MV-4-11 (cell line): ENCODE measurements around the gene EIF3L.

Experiments
- DNase-seq: peaks from one replicate; lab custom pipeline; 2025; lab: John Stamatoyannopoulos, UW

Gene EIF3L

DNA sequence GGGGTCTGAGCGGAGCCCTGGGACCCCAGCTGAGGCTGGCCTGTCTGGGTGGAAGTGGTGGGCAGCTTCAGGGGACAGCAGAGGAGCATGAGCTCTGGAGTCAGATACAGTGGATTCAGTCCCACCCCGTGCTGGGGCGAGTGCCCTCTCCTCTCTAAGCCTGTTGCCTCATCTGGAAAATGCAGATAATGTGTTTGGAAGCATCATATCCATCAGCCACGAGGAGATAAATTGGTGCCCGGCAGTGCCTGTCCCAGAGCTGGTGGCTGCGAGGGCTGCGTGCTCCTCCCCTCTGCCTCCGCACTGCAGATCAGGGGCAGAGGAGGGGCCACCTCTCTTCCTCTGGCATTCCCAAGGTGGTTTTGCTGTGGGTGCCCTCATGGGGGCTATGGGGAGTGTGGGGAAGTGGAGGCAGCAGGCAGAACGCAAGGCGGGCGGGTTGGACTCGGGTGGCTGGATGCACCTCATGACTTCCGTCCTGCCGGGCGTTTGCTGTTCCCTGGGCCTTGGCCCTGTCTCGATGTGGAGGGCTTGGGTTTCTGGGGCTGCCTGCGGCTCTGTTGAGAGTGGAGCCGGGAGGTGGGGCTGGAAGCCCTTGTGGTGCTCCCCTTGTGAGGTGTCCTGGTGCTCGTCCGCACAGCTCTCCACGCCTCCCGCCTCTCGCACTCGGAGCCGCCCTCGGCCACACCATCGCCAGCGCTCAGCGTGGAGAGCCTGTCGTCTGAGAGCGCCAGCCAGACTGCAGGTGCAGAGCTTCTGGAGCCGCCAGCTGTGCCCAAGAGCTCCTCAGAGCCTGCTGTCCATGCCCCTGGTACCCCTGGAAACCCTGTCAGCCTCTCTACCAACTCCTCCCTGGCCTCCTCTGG is 77.8 kb downstream of the EIF3L start:
- no peak for DNase-seq

DNA sequence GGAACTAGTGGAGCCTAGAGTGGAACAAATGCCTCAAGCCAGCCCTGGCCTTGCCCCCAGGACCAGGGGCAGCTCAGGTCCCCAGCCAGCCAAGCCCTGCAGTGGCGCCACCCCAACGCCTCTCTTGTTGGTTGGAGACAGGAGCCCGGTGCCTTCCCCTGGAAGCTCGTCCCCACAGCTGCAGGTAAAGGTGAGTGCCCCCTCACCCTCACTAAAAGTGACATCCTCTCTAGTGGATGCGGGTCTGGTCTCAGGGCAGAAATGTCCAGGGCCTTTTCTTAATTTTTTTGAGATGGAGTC is 78.4 kb downstream of the EIF3L start:
- no peak for DNase-seq

- no peak for DNase-seq
Measured at GRCh38 chr22:37929390-37929789, 80.2 kb downstream of the EIF3L start.

DNA sequence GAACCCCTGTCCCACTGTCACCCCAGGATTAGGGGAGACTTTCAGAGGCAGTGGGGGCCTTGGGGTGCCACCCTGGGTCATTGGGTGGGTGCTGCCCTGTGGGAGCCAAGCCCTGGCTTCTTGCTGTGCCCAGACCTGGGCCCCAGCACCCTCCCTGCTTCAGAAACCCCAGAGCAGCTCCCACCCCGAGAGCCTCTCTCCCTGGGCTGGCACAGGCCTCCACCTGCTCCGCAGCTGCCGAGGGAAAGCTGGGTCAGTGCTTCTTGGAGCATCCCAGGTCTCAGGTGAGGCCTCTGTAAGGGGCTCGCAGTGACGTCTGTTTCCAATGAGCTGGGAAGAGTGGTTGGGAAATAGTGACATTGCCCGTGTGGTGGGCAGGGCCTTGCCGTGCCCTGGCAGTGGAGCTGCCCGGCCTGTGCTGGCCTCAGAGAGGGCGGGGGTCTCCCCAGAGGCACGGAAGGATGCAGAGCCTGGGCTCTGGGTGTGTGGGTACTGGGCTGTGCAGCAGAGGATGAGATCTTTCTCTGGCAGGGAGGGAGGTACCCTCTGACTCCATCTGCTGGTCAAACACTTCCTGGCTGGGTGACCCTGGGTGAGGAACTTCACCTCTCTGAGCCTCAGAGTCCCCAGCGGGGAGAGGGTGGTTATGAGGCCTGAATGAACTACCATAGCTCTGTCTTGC is 81.2 kb downstream of the EIF3L start:
- peak; percentile 20 for DNase-seq

GRCh38 chr22:37930952-37931440 is 81.8 kb downstream of the EIF3L start:
- DNase-seq = no peak

GRCh38 chr22:37931893-37932389 is 82.7 kb downstream of the EIF3L start:
- DNase-seq = no peak

GRCh38 chr22:37932401-37932800 is 83.2 kb downstream of the EIF3L start:
- no peak for DNase-seq

DNA sequence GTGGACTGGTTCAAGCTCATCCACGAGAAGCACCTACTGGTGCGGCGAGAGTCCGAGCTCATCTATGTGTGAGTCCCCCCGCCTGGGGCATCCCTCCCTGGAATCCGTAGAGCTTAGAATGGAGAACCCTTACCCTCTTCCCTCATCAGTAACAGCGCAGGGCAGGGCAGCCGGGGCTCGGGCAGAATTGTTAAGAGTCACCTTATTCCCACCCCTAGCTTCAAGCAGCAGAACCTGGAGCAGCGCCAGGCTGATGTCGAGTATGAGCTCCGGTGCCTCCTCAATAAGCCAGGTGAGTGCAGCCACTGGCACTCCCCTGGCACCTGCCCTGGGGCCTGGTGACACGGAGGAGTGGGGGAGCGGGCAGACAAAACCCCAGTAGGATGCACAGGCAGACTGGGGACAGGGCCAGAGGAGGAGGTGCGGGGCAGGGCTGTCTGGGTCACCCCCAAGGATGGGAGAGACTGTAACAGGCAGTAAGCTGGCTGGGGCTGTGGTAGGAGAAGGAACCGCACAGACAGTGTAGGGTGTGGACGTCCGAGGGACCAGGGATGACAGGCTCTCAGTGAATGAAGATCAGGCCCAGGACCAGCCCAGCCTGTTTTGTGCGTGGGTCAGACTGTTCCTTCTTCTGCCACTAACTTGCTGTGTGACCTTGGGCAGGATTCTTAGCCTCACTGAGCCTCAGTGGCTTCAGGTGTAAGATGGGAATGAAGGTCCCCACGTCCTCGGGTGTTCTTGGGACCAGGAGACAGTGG is 83.8 kb downstream of the EIF3L start:
- no peak for DNase-seq

DNA sequence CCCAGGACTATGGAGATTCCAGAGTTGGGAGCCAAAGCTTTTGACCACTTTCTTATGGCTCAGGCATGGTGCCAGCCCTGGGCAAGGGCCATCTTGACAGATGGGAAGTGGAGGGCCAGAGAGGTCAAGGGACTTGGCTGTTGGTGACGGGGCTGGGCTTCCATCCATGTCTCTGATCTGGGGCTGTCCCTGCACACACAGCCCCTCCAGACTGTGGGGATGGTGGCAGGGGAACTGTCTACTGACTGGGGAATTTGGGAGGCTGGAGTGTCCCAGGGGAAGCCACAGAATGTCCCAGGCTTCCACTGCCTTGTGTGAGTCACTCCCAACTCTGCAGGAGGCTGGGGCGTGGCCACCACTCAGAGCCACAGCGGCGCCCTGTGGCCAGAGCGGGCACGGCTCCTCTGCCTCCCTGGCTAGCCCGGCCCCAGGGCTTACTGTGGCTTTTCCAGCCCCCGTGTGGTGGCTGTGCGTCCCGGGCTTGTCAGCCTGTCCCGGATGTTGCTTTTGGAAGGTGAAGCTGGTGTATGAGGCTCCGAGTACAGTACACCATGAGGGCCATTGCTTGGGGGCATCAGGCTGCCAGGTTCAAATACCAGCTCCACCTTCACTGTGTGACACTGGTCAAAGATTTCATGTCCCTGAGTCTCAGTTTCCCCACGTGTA is 84.6 kb downstream of the EIF3L start:
- DNase-seq = peak; percentile 86
